ENCODE measurements around the gene ZCCHC17.

Gene ZCCHC17

GRCh38 chr1:31409946-31410858 lies 113.4 kb downstream of the ZCCHC17 start:
- Histone ChIP-seq H3K27me3 (ENCODE audit: insufficient read depth, low read length, poor library complexity) (peaks cover 40% of the 10 kb centered on the region), H4K20me1 (ENCODE audit: insufficient read depth, low read length) (no peaks in the 10 kb centered on the region), H3K36me3 (ENCODE audit: insufficient read depth, low read length) (no peaks in the 10 kb centered on the region), H3K27ac (ENCODE audit: low read length) (no peak overlapping the region), H2AFZ (ENCODE audit: low read depth, low read length) (no peak overlapping the region), H3K9me3 (ENCODE audit: insufficient read depth, low read length, severe bottlenecking) (no peaks in the 10 kb centered on the region), H3K4me1 (ENCODE audit: insufficient read depth, low read length) (peaks cover 12% of the 10 kb centered on the region), H3K4me3 (ENCODE audit: low read depth in 1 of 2, low read length in 2 of 2) (no peak overlapping the region), H3K9ac (ENCODE audit: low read depth, low read length) (no peak overlapping the region), H3K79me2 (ENCODE audit: insufficient read depth, low read length) (no peaks in the 10 kb centered on the region), H3K4me2 (ENCODE audit: insufficient read depth, low read length) (no peak overlapping the region)
- no peak for ATAC-seq (ENCODE audit: insufficient read depth, low read depth)
- TF ChIP-seq CTCF (IDR thresholded peaks at IDR 0.05; ENCODE audit: borderline replicate concordance, extremely low read depth, low read length, poor library complexity, severe bottlenecking), result no peak
- no peak for TF ChIP-seq EZH2 (IDR thresholded peaks at IDR 0.05; ENCODE audit: borderline replicate concordance, low read depth, low read length, severe bottlenecking)
- no peak for DNase-seq

DNA sequence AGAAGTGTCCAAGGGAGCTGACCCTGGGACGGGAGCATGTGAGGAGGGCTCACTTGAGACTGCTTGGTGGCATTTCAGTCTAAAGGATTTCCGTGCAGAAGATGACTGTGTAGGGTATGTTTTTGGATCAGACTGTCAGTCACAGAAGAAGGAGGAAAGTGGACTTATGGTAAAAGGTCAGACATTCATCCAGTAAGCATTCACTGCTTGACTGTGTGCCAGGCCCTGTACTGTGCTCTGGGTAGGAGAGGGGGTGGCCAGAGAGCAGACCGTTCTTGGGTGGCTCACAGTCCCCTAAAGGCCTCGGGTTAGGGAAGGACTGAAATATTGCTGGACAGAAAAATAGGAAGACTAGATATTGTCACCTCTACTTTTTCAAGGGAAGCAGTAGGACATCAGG lies 114.0 kb downstream of the ZCCHC17 start:
- Histone ChIP-seq H3K4me2 (ENCODE audit: insufficient read depth, low read length) (no peak overlapping the region), H3K79me2 (ENCODE audit: insufficient read depth, low read length) (no peaks in the 10 kb centered on the region), H2AFZ (ENCODE audit: low read depth, low read length) (no peak overlapping the region), H3K27ac (ENCODE audit: low read length) (no peak overlapping the region), H3K9me3 (ENCODE audit: insufficient read depth, low read length, severe bottlenecking) (no peaks in the 10 kb centered on the region), H3K9ac (ENCODE audit: low read depth, low read length) (no peak overlapping the region), H3K4me3 (ENCODE audit: low read depth in 1 of 2, low read length in 2 of 2) (no peak overlapping the region), H3K36me3 (ENCODE audit: insufficient read depth, low read length) (no peaks in the 10 kb centered on the region), H3K27me3 (ENCODE audit: insufficient read depth, low read length, poor library complexity) (peaks cover 40% of the 10 kb centered on the region), H3K4me1 (ENCODE audit: insufficient read depth, low read length) (peaks cover 12% of the 10 kb centered on the region), H4K20me1 (ENCODE audit: insufficient read depth, low read length) (no peaks in the 10 kb centered on the region)
- no peak for DNase-seq
- no peak for TF ChIP-seq CTCF (IDR thresholded peaks at IDR 0.05; ENCODE audit: borderline replicate concordance, extremely low read depth, low read length, poor library complexity, severe bottlenecking)
- TF ChIP-seq EZH2 (IDR thresholded peaks at IDR 0.05; ENCODE audit: borderline replicate concordance, low read depth, low read length, severe bottlenecking), result no peak
- ATAC-seq (ENCODE audit: insufficient read depth, low read depth), result no peak

- Histone ChIP-seq H3K27ac (ENCODE audit: low read length) (no peak overlapping the region), H3K9me3 (ENCODE audit: insufficient read depth, low read length, severe bottlenecking) (no peaks in the 10 kb centered on the region), H3K79me2 (ENCODE audit: insufficient read depth, low read length) (no peaks in the 10 kb centered on the region), H3K27me3 (ENCODE audit: insufficient read depth, low read length, poor library complexity) (peaks cover 40% of the 10 kb centered on the region), H3K4me1 (ENCODE audit: insufficient read depth, low read length) (peaks cover 12% of the 10 kb centered on the region), H4K20me1 (ENCODE audit: insufficient read depth, low read length) (no peaks in the 10 kb centered on the region), H3K4me2 (ENCODE audit: insufficient read depth, low read length) (no peak overlapping the region), H2AFZ (ENCODE audit: low read depth, low read length) (no peak overlapping the region), H3K4me3 (ENCODE audit: low read depth in 1 of 2, low read length in 2 of 2) (no peak overlapping the region), H3K9ac (ENCODE audit: low read depth, low read length) (no peak overlapping the region), H3K36me3 (ENCODE audit: insufficient read depth, low read length) (no peaks in the 10 kb centered on the region)
- ATAC-seq (ENCODE audit: insufficient read depth, low read depth) (0 out of 3 replicates have a peak, but pooled peaks have one; percentile 32), DNase-seq (no peak)
- no peak for TF ChIP-seq EZH2 (IDR thresholded peaks at IDR 0.05; ENCODE audit: borderline replicate concordance, low read depth, low read length, severe bottlenecking)
- TF ChIP-seq CTCF (IDR thresholded peaks at IDR 0.05; ENCODE audit: borderline replicate concordance, extremely low read depth, low read length, poor library complexity, severe bottlenecking), result no peak
Observed at GRCh38 chr1:31412205-31412604, 115.4 kb downstream of the ZCCHC17 start.
